ENCODE measurements around the gene PIH1D1.

PIH1D1 gene

DNA sequence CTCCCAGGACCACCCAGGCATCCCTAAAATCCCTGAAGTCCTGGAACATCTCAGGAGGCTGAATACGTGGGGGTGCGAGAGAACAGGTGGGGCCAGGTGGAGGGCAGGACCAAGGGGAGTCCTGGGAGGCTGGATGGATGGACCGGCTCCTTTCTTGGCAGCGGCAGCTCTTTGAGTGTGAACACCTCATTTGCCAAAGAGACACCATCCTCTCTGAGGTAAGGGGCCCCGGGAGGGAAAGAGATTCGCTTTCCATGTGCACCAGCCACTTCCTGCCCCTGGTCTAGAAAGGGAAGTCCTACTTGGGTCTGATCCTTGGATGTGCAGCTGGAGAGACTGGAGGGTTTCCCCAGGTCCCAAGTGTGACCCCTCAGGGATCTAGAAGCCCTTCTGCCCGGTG is 44.5 kb downstream of the PIH1D1 start:
- TF ChIP-seq, protein P1, sequence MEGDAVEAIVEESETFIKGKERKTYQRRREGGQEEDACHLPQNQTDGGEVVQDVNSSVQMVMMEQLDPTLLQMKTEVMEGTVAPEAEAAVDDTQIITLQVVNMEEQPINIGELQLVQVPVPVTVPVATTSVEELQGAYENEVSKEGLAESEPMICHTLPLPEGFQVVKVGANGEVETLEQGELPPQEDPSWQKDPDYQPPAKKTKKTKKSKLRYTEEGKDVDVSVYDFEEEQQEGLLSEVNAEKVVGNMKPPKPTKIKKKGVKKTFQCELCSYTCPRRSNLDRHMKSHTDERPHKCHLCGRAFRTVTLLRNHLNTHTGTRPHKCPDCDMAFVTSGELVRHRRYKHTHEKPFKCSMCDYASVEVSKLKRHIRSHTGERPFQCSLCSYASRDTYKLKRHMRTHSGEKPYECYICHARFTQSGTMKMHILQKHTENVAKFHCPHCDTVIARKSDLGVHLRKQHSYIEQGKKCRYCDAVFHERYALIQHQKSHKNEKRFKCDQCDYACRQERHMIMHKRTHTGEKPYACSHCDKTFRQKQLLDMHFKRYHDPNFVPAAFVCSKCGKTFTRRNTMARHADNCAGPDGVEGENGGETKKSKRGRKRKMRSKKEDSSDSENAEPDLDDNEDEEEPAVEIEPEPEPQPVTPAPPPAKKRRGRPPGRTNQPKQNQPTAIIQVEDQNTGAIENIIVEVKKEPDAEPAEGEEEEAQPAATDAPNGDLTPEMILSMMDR (conservative IDR thresholded peaks at IDR 0.05; ENCODE audit: low read length), result no peak
- TF ChIP-seq EZH2phosphoT487 (IDR thresholded peaks at IDR 0.05; ENCODE audit: borderline replicate concordance), result no peak
- Histone ChIP-seq H3K9ac (ENCODE audit: low read depth, low read length, poor library complexity, severe bottlenecking) (no peak overlapping the region), H4K20me1 (ENCODE audit: insufficient read depth, low read length, poor library complexity, severe bottlenecking) (no peaks in the 10 kb centered on the region), H3K27me3 (ENCODE audit: insufficient read depth, low read length, poor library complexity, severe bottlenecking) (no peaks in the 10 kb centered on the region), H3K9me2 (replicated peaks; ENCODE audit: low read depth, low read length) (no peaks in the 10 kb centered on the region), H3K4me2 (ENCODE audit: low read depth, low read length, poor library complexity, severe bottlenecking) (no peak overlapping the region), H3K9me3 (ENCODE audit: insufficient read depth, low read depth, low read length) (no peaks in the 10 kb centered on the region), H3K4me3 (ENCODE audit: low read length, poor library complexity, severe bottlenecking) (no peak overlapping the region), H3K36me3 (ENCODE audit: insufficient read depth, low read length) (no peaks in the 10 kb centered on the region), H2AFZ (ENCODE audit: low read length) (no peak overlapping the region), H3K79me2 (ENCODE audit: insufficient read depth, low read length) (no peaks in the 10 kb centered on the region), H3F3A (ENCODE audit: low read depth) (no peaks in the 10 kb centered on the region), H3K4me1 (ENCODE audit: insufficient read depth, low read length, poor library complexity, severe bottlenecking) (peaks cover 64% of the 10 kb centered on the region)

DNA sequence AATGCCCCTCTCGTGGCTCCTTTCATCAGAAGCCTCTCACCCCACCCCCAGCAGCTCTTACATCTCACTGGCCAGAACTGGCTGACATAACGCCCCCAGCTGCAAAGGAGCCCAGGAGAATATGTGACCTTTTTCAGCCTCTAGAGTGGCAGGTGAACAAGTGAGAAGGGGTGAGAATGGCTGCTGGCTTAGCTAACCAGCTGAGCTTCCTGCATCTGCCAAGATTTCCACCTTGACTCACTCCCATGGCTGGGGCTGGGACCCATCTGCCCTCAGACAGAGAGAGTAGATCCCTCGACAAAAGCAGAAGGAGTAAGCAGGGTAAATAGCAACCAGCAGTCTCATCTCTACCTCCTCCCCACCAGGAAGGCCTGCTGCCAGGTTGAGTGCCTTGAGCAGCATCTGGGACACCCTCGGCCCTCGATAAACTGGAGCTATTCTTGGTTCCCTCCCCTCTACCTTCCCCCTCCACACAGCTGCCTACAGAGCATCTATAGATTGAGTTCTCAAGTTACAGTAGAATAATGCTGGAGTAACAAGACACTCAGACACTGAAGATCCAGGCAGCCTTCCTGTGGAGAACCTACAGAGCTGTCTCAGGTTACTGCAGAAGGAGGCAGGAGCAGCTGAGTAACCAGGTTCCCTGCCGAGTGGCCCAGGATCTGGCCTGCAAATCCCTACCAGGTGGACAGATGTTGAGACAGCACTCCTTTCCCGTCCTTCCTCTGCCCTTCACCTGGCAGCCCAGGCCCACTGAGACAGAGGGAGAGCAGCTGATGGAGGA is 48.0 kb downstream of the PIH1D1 start:
- no peaks in the 10 kb centered on the region for H3F3A ChIP-seq (ENCODE audit: low read depth)
- no peaks in the 10 kb centered on the region for H3K36me3 ChIP-seq (ENCODE audit: insufficient read depth, low read length)
- H3K27me3 ChIP-seq (ENCODE audit: insufficient read depth, low read length, poor library complexity, severe bottlenecking), result no peaks in the 10 kb centered on the region
- H3K4me1 ChIP-seq (ENCODE audit: insufficient read depth, low read length, poor library complexity, severe bottlenecking), result peaks cover 47% of the 10 kb centered on the region
- H3K79me2 ChIP-seq (ENCODE audit: insufficient read depth, low read length), result no peaks in the 10 kb centered on the region
- H3K4me2 ChIP-seq (ENCODE audit: low read depth, low read length, poor library complexity, severe bottlenecking), result peak overlapping the region; percentile 17
- no peaks in the 10 kb centered on the region for H3K9me2 ChIP-seq (replicated peaks; ENCODE audit: low read depth, low read length)
- no peaks in the 10 kb centered on the region for H4K20me1 ChIP-seq (ENCODE audit: insufficient read depth, low read length, poor library complexity, severe bottlenecking)
- no peak overlapping the region for H3K4me3 ChIP-seq (ENCODE audit: low read length, poor library complexity, severe bottlenecking)
- H3K9ac ChIP-seq (ENCODE audit: low read depth, low read length, poor library complexity, severe bottlenecking), result peak overlapping the region; percentile 57
- TF ChIP-seq EZH2phosphoT487 (IDR thresholded peaks at IDR 0.05; ENCODE audit: borderline replicate concordance), result no peak
- TF ChIP-seq, protein P1 (conservative IDR thresholded peaks at IDR 0.05; ENCODE audit: low read length), result no peak
- H2AFZ ChIP-seq (ENCODE audit: low read length), result peak overlapping the region; percentile 49
- no peaks in the 10 kb centered on the region for H3K9me3 ChIP-seq (ENCODE audit: insufficient read depth, low read depth, low read length)

DNA sequence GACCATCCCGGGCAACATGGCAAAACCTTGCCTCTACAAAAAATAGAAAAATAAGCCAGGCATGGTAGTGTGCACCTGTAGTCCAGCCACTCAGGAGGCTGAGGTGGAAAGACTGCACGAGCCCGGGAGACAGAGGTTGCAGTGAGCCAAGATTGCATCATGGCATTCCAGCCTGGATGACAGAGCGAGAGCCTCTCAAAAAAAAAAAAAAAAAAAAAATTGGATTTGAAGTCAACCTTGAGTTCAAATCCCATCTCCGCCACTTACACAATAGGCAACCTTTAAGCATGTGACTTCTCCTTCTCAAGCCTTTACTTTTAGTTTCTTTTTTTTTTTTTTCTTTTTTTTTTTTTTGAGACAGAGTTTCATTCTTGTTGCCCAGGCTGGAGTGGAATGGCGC is 51.6 kb downstream of the PIH1D1 start:
- no peak overlapping the region for H3K4me2 ChIP-seq (ENCODE audit: low read depth, low read length, poor library complexity, severe bottlenecking)
- no peaks in the 10 kb centered on the region for H4K20me1 ChIP-seq (ENCODE audit: insufficient read depth, low read length, poor library complexity, severe bottlenecking)
- H3K9ac ChIP-seq (ENCODE audit: low read depth, low read length, poor library complexity, severe bottlenecking), result no peak overlapping the region
- no peaks in the 10 kb centered on the region for H3K36me3 ChIP-seq (ENCODE audit: insufficient read depth, low read length)
- no peak overlapping the region for H2AFZ ChIP-seq (ENCODE audit: low read length)
- no peak overlapping the region for H3K4me3 ChIP-seq (ENCODE audit: low read length, poor library complexity, severe bottlenecking)
- H3K27me3 ChIP-seq (ENCODE audit: insufficient read depth, low read length, poor library complexity, severe bottlenecking), result no peaks in the 10 kb centered on the region
- H3K9me3 ChIP-seq (ENCODE audit: insufficient read depth, low read depth, low read length), result no peaks in the 10 kb centered on the region
- TF ChIP-seq, protein P1 (conservative IDR thresholded peaks at IDR 0.05; ENCODE audit: low read length), result no peak
- no peak for TF ChIP-seq EZH2phosphoT487 (IDR thresholded peaks at IDR 0.05; ENCODE audit: borderline replicate concordance)
- H3K79me2 ChIP-seq (ENCODE audit: insufficient read depth, low read length), result no peaks in the 10 kb centered on the region
- H3F3A ChIP-seq (ENCODE audit: low read depth), result no peaks in the 10 kb centered on the region
- H3K9me2 ChIP-seq (replicated peaks; ENCODE audit: low read depth, low read length), result no peaks in the 10 kb centered on the region
- peaks cover 51% of the 10 kb centered on the region for H3K4me1 ChIP-seq (ENCODE audit: insufficient read depth, low read length, poor library complexity, severe bottlenecking)

Data from Loucy (cell line).